Choroid plexus epithelial cell (primary cell): ENCODE results near the gene ASPSCR1.

Source experiments
- DNase-seq: peaks from one replicate; pipeline ENCODE4 v3.0.0-alpha.2; 2010; ENCODE audit warnings: low read depth
- H3K4me3 ChIP-seq: 2 replicates; pipeline ENCODE4 v1.5.1; 2011; ENCODE audit warnings: low read depth, mild to moderate bottlenecking, control low read depth, low read length, moderate library complexity
- CTCF ChIP-seq: conservative IDR thresholded peaks from 2 replicates; pipeline ENCODE4 v1.5.1; 2011; ENCODE audit warnings: low read depth, mild to moderate bottlenecking, control low read depth, inconsistent platforms, low read length, moderate library complexity

ASPSCR1 gene

GRCh38 chr17:82025401-82026107 lies 48.1 kb downstream of the ASPSCR1 start:
- DNase-seq: no peak
- H3K4me3 ChIP-seq: no peak overlapping the region
- no peak for TF ChIP-seq CTCF

GRCh38 chr17:82028246-82028645 lies 50.8 kb downstream of the ASPSCR1 start:
- DNase-seq: no peak
- no peak overlapping the region for H3K4me3 ChIP-seq

GRCh38 chr17:82028966-82029365 lies 51.5 kb downstream of the ASPSCR1 start:
- no peak overlapping the region for H3K4me3 ChIP-seq
- no peak for TF ChIP-seq CTCF
- DNase-seq: no peak

More at GRCh38 chr17:82028246-82028645, 50.8 kb downstream of the ASPSCR1 start:
- no peak for TF ChIP-seq CTCF

- no peak for TF ChIP-seq CTCF
- H3K4me3 ChIP-seq: no peak overlapping the region
These were observed 52.0 kb downstream of the ASPSCR1 start for GRCh38 chr17:82029391-82029790.

GRCh38 chr17:82029990-82030469 lies 52.6 kb downstream of the ASPSCR1 start:
- no peak overlapping the region for H3K4me3 ChIP-seq
- no peak for TF ChIP-seq CTCF
- DNase-seq: no peak

More at GRCh38 chr17:82029391-82029790, 52.0 kb downstream of the ASPSCR1 start:
- DNase-seq: no peak

GRCh38 chr17:82030470-82031302 lies 53.3 kb downstream of the ASPSCR1 start:
- peak; percentile 92 for DNase-seq
- H3K4me3 ChIP-seq: peak overlapping the region; percentile 62
- TF ChIP-seq CTCF: peak; percentile 86
